Activated naive CD8-positive, alpha-beta T cell treated with anti-CD3 and anti-CD28 coated beads, Interleukin-2, amount 10 ng/mL, durations not matched to agents 7 days and 5 days (primary cell): ENCODE measurements around the gene VCAN. TPM values are rescaled to one million over a fixed set of nuclear protein-coding genes. Genes with fewer than 3 reads are reported as not detected.

Source experiments
- ATAC-seq: fragments of 150-1000 bp; cut with Tn5 transposase; one replicate; pipeline ENCODE4 v1.10.0; 2021; ENCODE audit warnings: low read depth, moderate library complexity
- POLR2A ChIA-PET: fragments of 350-600 bp; sonication (Branson Sonifier 250); formaldehyde crosslinking; loops from one replicate; lab custom pipeline; 2021; ENCODE audit warnings: antibody characterized with exemption; lab: Charles Lee
- DNase-seq: peaks from one replicate; pipeline ENCODE4 v3.0.0; 2021
- H3K27ac Mint-ChIP-seq: one replicate; pipeline ENCODE4 v1.8.0; 2022; ENCODE audit warnings: mild to moderate bottlenecking, mixed read lengths
- H3K27me3 Mint-ChIP-seq: one replicate; pipeline ENCODE4 v1.8.0; 2022; ENCODE audit warnings: mild to moderate bottlenecking, moderate library complexity, mixed read lengths
- H3K36me3 Mint-ChIP-seq: one replicate; pipeline ENCODE4 v1.8.0; 2021; ENCODE audit warnings: mild to moderate bottlenecking, mixed read lengths
- H3K4me1 Mint-ChIP-seq: one replicate; pipeline ENCODE4 v1.8.0; 2021; ENCODE audit warnings: mixed read lengths
- H3K4me3 Mint-ChIP-seq: one replicate; pipeline ENCODE4 v1.8.0; 2022; ENCODE audit warnings: mild to moderate bottlenecking, moderate library complexity, mixed read lengths
- H3K9me3 Mint-ChIP-seq: one replicate; pipeline ENCODE4 v1.8.0; 2021; ENCODE audit warnings: mixed read lengths
- total RNA-seq, 2 experiments: library from RNA; stranded (reverse); gene quantifications; one replicate each; pipeline ENCODE4 v1.2.3, GENCODE V29; 2021

Gene VCAN
- total RNA-seq, 2 experiments from 2014 or later: 0.09 to 0.44 TPM

GRCh38 chr5:83446253-83446947 lies 25.1 kb upstream of the VCAN start:
- peaks cover 6% of the 10 kb centered on the region for H3K27me3 Mint-ChIP-seq
- H3K9me3 Mint-ChIP-seq: no peaks in the 10 kb centered on the region
- no peak overlapping the region for H3K4me3 Mint-ChIP-seq
- ATAC-seq (no peak), DNase-seq (no peak)
- no peaks in the 10 kb centered on the region for H3K4me1 Mint-ChIP-seq
- POLR2A ChIA-PET: no interaction called here
- H3K36me3 Mint-ChIP-seq: no peaks in the 10 kb centered on the region
- H3K27ac Mint-ChIP-seq: no peak overlapping the region

GRCh38 chr5:83447533-83447932 lies 24.0 kb upstream of the VCAN start:
- peaks cover 8% of the 10 kb centered on the region for H3K27me3 Mint-ChIP-seq
- no peaks in the 10 kb centered on the region for H3K4me1 Mint-ChIP-seq
- H3K27ac Mint-ChIP-seq: no peak overlapping the region
- H3K9me3 Mint-ChIP-seq: peaks cover 3% of the 10 kb centered on the region
- ATAC-seq (no peak), DNase-seq (no peak)
- H3K4me3 Mint-ChIP-seq: no peak overlapping the region
- H3K36me3 Mint-ChIP-seq: no peaks in the 10 kb centered on the region
- POLR2A ChIA-PET: no interaction called here

GRCh38 chr5:83450183-83450966 lies 21.2 kb upstream of the VCAN start:
- POLR2A ChIA-PET: no interaction called here
- no peaks in the 10 kb centered on the region for H3K4me1 Mint-ChIP-seq
- H3K4me3 Mint-ChIP-seq: no peak overlapping the region
- H3K9me3 Mint-ChIP-seq: peaks cover 15% of the 10 kb centered on the region
- no peak overlapping the region for H3K27ac Mint-ChIP-seq
- DNase-seq (no peak), ATAC-seq (no peak)
- H3K27me3 Mint-ChIP-seq: peaks cover 6% of the 10 kb centered on the region
- H3K36me3 Mint-ChIP-seq: no peaks in the 10 kb centered on the region

GRCh38 chr5:83450967-83451248 lies 20.6 kb upstream of the VCAN start:
- Mint-ChIP-seq H3K27ac (no peak overlapping the region), H3K4me1 (no peaks in the 10 kb centered on the region), H3K4me3 (no peak overlapping the region), H3K36me3 (no peaks in the 10 kb centered on the region), H3K9me3 (peaks cover 15% of the 10 kb centered on the region), H3K27me3 (peaks cover 5% of the 10 kb centered on the region)
- POLR2A ChIA-PET: no interaction called here
- ATAC-seq (no peak), DNase-seq (no peak)

GRCh38 chr5:83451955-83452354 lies 19.6 kb upstream of the VCAN start:
- no peak overlapping the region for H3K27ac Mint-ChIP-seq
- DNase-seq (no peak), ATAC-seq (no peak)
- H3K36me3 Mint-ChIP-seq: no peaks in the 10 kb centered on the region
- peaks cover 3% of the 10 kb centered on the region for H3K27me3 Mint-ChIP-seq
- peaks cover 17% of the 10 kb centered on the region for H3K9me3 Mint-ChIP-seq
- H3K4me3 Mint-ChIP-seq: no peak overlapping the region
- no peaks in the 10 kb centered on the region for H3K4me1 Mint-ChIP-seq
- POLR2A ChIA-PET: no interaction called here

- peaks cover 19% of the 10 kb centered on the region for H3K9me3 Mint-ChIP-seq
- ATAC-seq (no peak), DNase-seq (no peak)
- POLR2A ChIA-PET: no interaction called here
- no peak overlapping the region for H3K4me3 Mint-ChIP-seq
- no peaks in the 10 kb centered on the region for H3K4me1 Mint-ChIP-seq
- no peaks in the 10 kb centered on the region for H3K36me3 Mint-ChIP-seq
- H3K27me3 Mint-ChIP-seq: peaks cover 3% of the 10 kb centered on the region
- no peak overlapping the region for H3K27ac Mint-ChIP-seq
Measured at GRCh38 chr5:83453937-83454336, 17.6 kb upstream of the VCAN start.

GRCh38 chr5:83464261-83464660 lies 7.3 kb upstream of the VCAN start:
- peaks cover 4% of the 10 kb centered on the region for H3K9me3 Mint-ChIP-seq
- POLR2A ChIA-PET: no interaction called here
- no peaks in the 10 kb centered on the region for H3K36me3 Mint-ChIP-seq
- peaks cover 39% of the 10 kb centered on the region for H3K27me3 Mint-ChIP-seq
- no peak overlapping the region for H3K27ac Mint-ChIP-seq
- DNase-seq (no peak), ATAC-seq (no peak)
- H3K4me1 Mint-ChIP-seq: no peaks in the 10 kb centered on the region
- no peak overlapping the region for H3K4me3 Mint-ChIP-seq

- Mint-ChIP-seq H3K36me3 (no peaks in the 10 kb centered on the region), H3K4me3 (no peak overlapping the region)
Measured at GRCh38 chr5:83467371-83468035, 4.0 kb upstream of the VCAN start.

GRCh38 chr5:83469075-83469474 lies 2.5 kb upstream of the VCAN start:
- ATAC-seq (no peak), DNase-seq (no peak)
- Mint-ChIP-seq H3K4me3 (no peak overlapping the region), H3K27ac (no peak overlapping the region), H3K9me3 (peaks cover under 1% of the 10 kb centered on the region), H3K4me1 (peaks cover 23% of the 10 kb centered on the region), H3K27me3 (peaks cover 83% of the 10 kb centered on the region), H3K36me3 (no peaks in the 10 kb centered on the region)
- POLR2A ChIA-PET: no interaction called here

More at GRCh38 chr5:83467371-83468035, 4.0 kb upstream of the VCAN start:
- Mint-ChIP-seq H3K9me3 (peaks cover 4% of the 10 kb centered on the region), H3K27ac (no peak overlapping the region), H3K27me3 (peaks cover 72% of the 10 kb centered on the region), H3K4me1 (peaks cover 9% of the 10 kb centered on the region)
- ATAC-seq (no peak), DNase-seq (no peak)
- POLR2A ChIA-PET: no interaction called here

- Mint-ChIP-seq H3K4me3 (peak overlapping the region; percentile 13), H3K27me3 (peaks cover 89% of the 10 kb centered on the region), H3K27ac (no peak overlapping the region), H3K9me3 (no peaks in the 10 kb centered on the region), H3K4me1 (peaks cover 28% of the 10 kb centered on the region), H3K36me3 (no peaks in the 10 kb centered on the region)
- ATAC-seq: no peak
- POLR2A ChIA-PET: no interaction called here
- no peak for DNase-seq
Measured at GRCh38 chr5:83470526-83471404, 779 bp upstream of the VCAN start.

- H3K4me3 Mint-ChIP-seq: peak overlapping the region; percentile 90
- no peak for DNase-seq
Measured at GRCh38 chr5:83472213-83472507, 616 bp downstream of the VCAN start.

GRCh38 chr5:83472508-83473345 lies 1.2 kb downstream of the VCAN start:
- peaks cover 91% of the 10 kb centered on the region for H3K27me3 Mint-ChIP-seq
- ATAC-seq (peak; percentile 57), DNase-seq (peak; percentile 48)
- H3K9me3 Mint-ChIP-seq: no peaks in the 10 kb centered on the region
- peaks cover 28% of the 10 kb centered on the region for H3K4me1 Mint-ChIP-seq
- H3K27ac Mint-ChIP-seq: no peak overlapping the region
- peak overlapping the region; percentile 90 for H3K4me3 Mint-ChIP-seq
- POLR2A ChIA-PET: no interaction called here
- H3K36me3 Mint-ChIP-seq: no peaks in the 10 kb centered on the region

More at GRCh38 chr5:83472213-83472507, 616 bp downstream of the VCAN start:
- POLR2A ChIA-PET: no interaction called here
- H3K4me1 Mint-ChIP-seq: peaks cover 28% of the 10 kb centered on the region
- no peaks in the 10 kb centered on the region for H3K9me3 Mint-ChIP-seq
- no peak for ATAC-seq
- no peak overlapping the region for H3K27ac Mint-ChIP-seq
- H3K27me3 Mint-ChIP-seq: peaks cover 92% of the 10 kb centered on the region
- no peaks in the 10 kb centered on the region for H3K36me3 Mint-ChIP-seq
